H1 (cell line): ENCODE measurements around the gene GSTM2. TPM values are rescaled to one million over a fixed set of nuclear protein-coding genes. Genes with fewer than 3 reads are reported as not detected.

Source experiments
- ASH2L ChIP-seq: fragments of 200-600, 300-600 bp; sonication (generic); IDR thresholded peaks from one replicate; pipeline ENCODE4 v1.7.1; 2017; ENCODE audit warnings: low read length
- ATF3 ChIP-seq: IDR thresholded peaks from 2 replicates; pipeline ENCODE4 v1.6.1; 2011; ENCODE audit warnings: low read depth, mild to moderate bottlenecking, low read length; ENCODE audit not compliant: insufficient read depth
- NANOG ChIP-seq: IDR thresholded peaks from 2 replicates; pipeline ENCODE4 v1.6.1; 2011; ENCODE audit warnings: low read length, low read depth, mild to moderate bottlenecking, inconsistent platforms; ENCODE audit not compliant: insufficient read depth, poor library complexity, severe bottlenecking
- SUZ12 ChIP-seq: fragments of 200-600 bp; sonication (generic); IDR thresholded peaks from 2 replicates; pipeline ENCODE4 v1.6.1; 2012; ENCODE audit warnings: mild to moderate bottlenecking, inconsistent platforms, low read length, moderate library complexity, mixed read lengths
- polyA plus RNA-seq, 7 experiments: library from polyadenylated mRNA; depleted of rRNA in 3 of 7; stranded (reverse) in 5 of 7; unstranded in 2 of 7; fragments of >200 nt in 5 of 7; fragments of 200-250 nt in 2 of 7; gene quantifications; 1 replicate in 5 of 7; 2 replicates in 1 of 7; 4 replicates in 1 of 7; pipeline versions ENCODE4 v1.2.1 to v1.2.3, GENCODE V29; 2011 to 2013; ENCODE audit warnings: missing spikeins in 2 of 7, mixed read lengths in 2 of 7
- total RNA-seq: library from RNA; stranded (reverse); fragmentation: NEBNext Ultra II Directional; extraction: Animal tissue kit (Norgen Biotek cat#: 25700); gene quantifications from 2 replicates; pipeline ENCODE4 v1.2.1, GENCODE V29; 2021

Gene GSTM2
- total and polyA plus RNA-seq, 2 of the 8 experiments (the other 6 are each of a cell fraction or from before 2014, with no cell fraction given): 9.6 to 23.1 TPM

GRCh38 chr1:109657395-109657794 is 10.5 kb upstream of the GSTM2 start (continued):
- TF ChIP-seq ASH2L (no peak), SUZ12 (no peak), NANOG (no peak), ATF3 (no peak)
- TF ChIP-seq, all 59 proteins: peak for 0
